Activated CD8-positive, alpha-beta memory T cell treated with anti-CD3 and anti-CD28 coated beads, Interleukin-2, amount 50 U/mL, for 48 hours (primary cell): ENCODE data around the gene FAM151B.

ENCODE experiments used
- DNase-seq: peaks from one replicate; pipeline ENCODE4 v3.0.0-alpha.2; 2020

The FAM151B gene

GRCh38 chr5:80591352-80591751, 103.5 kb downstream of the FAM151B start:
- DNase-seq: no peak

DNA sequence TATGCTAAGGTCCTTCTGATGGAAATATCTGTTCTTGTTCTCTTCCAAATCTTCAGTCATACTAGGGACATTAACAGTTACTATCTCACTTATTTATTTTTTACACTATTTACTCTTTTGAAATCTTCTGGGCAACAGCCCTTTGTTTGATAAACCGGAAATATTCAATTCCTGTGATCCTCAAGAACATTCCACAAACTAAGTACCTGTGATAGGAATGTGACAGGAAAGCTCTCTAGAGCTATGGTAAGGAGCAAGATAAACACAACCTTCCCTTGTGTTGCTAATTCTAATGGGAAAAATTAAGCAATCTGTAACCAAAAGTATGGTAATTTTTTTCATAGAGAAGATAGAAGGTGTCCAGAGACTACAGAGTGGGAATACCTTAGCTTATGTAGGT, 104.2 kb downstream of the FAM151B start:
- DNase-seq: no peak
